SK-N-MC (cell line): ENCODE measurements around the gene XKR7.

Source experiments
- EZH2 ChIP-seq: fragments of 200-600 bp; sonication (generic); IDR thresholded peaks from one replicate; pipeline ENCODE4 v1.6.1; 2017; ENCODE audit warnings: antibody characterized with exemption
- POLR2AphosphoS5 ChIP-seq: IDR thresholded peaks from 2 replicates; pipeline ENCODE4 v1.6.1; 2012; ENCODE audit warnings: mild to moderate bottlenecking, low read depth, low read length, borderline replicate concordance

DNA sequence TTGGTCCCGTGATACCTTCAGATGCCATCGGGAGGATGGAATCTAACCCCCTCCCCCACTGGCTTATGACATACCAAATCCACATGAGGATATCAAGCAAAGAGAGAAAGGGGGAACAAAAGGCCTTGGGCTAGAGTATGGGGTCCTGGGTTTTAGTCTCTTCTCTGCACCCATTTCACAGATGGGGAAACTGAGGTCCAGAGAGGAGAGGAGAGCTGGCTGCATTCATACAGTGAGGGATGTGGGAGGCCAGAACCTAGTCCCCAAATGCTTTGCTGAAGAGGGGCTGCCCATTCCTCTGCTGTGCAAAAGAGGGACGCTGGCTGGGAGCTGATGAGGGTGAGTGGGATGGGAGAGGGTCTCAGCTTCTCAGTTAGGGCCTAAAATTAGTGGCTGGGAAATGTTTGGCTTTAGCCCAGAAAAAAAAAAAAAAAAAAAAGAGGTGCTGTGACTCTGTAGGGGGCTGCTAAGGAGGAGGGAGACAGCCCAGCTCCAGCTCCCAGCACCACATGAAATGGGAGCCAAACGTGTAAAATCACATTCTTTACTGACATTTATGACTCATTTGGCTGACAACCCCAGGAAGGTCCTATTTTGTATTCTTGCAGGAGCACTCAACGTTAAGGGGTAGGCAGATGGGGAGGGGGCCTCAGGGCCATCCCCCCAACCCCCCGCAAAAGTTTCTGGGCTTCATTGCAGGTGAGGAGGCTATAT lies 11.9 kb downstream of the XKR7 start:
- TF ChIP-seq EZH2 (no peak), POLR2AphosphoS5 (no peak)
